GM21526 (cell line): ENCODE measurements around the gene PLXNB1.

Experiments used
- ATAC-seq: cut with Tn5 transposase; IDR thresholded peaks from one replicate; pipeline ENCODE4 v1.9.1; 2021; ENCODE audit warnings: moderate library complexity; ENCODE audit not compliant: unreplicated experiment, low FRiP score

The PLXNB1 gene

DNA sequence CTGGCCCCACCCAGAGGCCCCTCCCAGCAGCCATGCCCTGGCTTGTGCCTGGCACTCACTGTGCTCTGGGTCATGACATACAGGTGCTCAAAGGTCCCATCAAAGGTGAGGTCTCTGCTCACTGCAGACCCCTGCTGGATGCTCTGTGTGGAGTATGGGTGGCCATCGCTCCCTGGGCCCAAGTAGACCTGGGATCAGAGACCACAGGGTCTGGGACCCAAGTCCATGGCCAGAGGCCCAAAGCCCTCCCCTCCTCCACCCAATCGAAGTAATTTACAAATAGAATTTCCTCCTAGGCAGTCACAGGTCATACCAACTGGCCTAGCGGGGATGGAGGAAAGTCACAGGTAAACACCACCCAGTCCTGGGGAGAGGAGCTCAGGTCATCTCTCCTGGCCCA, 7.6 kb downstream of the PLXNB1 start:
- no peak for ATAC-seq

DNA sequence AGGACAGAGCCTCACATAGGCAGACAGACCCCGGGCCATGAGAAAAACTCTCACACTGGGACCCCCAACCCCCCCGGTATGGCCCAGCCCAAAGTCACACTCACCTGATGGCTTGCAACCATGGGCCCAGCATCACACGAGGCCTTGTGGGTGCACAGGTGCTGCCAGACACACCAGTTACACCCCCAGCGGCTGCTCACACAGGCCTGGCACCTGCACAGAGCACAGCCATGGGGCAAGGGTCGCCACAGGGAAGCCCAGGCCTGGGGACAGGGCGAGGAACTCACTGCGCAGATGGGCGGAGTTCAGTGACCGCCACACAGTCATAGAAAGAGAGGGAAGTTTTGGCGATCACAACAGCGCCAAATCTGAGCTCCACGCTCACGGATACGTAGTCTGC, 9.3 kb downstream of the PLXNB1 start:
- no peak for ATAC-seq

DNA sequence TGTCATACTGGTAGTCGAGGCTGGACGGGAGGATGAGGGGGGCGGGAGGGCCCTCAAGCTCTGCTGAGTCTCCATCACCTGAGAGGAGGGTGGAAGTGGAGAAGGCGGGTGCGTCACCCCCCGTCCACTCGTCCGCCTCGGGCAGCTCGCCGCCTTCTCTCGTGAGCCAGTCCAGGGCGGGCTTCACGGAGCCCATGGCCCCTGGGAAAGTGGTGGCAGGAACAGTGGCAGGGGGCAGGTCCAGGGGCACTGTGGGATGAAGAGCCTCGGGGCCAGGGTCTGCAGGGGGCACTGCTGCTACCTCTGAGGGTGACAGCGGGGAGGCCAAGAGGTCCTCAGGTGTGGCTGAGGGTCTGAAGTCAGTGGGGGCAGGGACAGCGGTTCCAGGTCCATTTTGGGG, 10.3 kb downstream of the PLXNB1 start:
- no peak for ATAC-seq

- ATAC-seq = no peak
Measured at GRCh38 chr3:48419149-48419548, 10.7 kb downstream of the PLXNB1 start.

DNA sequence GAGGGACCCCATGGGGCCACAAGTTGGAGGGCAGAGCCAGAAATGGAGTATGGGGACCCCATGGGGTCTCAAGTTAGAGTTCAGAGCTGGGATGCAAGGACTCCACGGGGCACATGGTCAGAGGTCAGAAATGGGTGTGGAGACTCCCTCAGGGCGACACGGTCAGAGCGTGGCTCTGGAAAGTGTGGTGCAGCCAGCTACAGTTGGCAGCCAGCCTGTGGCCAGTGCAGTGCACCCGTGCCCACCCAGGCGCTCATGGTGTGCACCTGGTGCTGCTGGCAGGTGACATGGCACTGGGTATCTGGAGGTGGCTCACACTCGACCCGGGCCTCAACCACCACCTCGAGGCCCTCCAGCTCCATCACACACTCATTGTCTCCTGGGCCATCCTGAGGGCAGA, 11.2 kb downstream of the PLXNB1 start:
- no peak for ATAC-seq

DNA sequence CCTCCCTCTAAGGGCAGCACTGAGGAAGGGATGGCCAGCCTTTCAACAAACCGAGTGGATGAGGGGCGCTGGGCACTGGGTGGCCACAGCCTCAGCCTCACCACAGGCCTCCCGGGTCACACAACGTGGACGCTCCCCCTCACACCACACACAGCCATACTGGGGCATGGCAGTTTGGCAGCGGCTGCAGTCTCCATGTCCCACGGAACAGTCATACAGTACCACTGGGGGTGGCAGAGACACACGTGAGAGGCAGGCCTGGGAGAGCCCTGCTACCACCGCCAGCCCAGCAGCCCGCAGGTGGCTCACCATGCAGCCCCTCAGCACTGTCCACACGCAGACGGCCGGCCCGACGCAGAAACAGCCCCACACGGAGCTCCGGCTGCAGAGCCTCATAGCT, 11.7 kb downstream of the PLXNB1 start:
- ATAC-seq = no peak

- no peak for ATAC-seq
Measured at GRCh38 chr3:48417529-48418108, 12.3 kb downstream of the PLXNB1 start.

DNA sequence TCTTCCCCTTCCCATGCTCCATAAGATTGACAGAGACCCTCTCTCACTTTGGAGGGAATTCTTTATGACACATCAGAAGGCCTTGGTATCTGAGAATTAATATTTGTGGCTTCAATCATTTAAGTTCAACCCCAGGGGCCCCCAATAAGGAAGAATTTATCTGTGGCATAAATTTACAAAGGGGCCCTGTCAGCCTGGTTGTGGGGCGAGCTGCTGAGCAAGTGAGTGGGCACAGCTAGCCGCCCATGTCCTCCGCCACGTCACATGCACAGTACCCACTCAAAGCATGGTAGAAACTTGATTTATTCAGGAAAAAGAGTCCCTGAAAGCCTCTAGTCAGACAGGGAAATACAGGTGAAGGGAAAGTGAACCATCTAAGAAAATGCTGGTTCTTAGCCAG, 13.3 kb downstream of the PLXNB1 start:
- ATAC-seq = no peak

- ATAC-seq = no peak
Measured at GRCh38 chr3:48416091-48416505, 13.8 kb downstream of the PLXNB1 start.

- no peak for ATAC-seq
Measured at GRCh38 chr3:48415251-48415953, 14.5 kb downstream of the PLXNB1 start.

DNA sequence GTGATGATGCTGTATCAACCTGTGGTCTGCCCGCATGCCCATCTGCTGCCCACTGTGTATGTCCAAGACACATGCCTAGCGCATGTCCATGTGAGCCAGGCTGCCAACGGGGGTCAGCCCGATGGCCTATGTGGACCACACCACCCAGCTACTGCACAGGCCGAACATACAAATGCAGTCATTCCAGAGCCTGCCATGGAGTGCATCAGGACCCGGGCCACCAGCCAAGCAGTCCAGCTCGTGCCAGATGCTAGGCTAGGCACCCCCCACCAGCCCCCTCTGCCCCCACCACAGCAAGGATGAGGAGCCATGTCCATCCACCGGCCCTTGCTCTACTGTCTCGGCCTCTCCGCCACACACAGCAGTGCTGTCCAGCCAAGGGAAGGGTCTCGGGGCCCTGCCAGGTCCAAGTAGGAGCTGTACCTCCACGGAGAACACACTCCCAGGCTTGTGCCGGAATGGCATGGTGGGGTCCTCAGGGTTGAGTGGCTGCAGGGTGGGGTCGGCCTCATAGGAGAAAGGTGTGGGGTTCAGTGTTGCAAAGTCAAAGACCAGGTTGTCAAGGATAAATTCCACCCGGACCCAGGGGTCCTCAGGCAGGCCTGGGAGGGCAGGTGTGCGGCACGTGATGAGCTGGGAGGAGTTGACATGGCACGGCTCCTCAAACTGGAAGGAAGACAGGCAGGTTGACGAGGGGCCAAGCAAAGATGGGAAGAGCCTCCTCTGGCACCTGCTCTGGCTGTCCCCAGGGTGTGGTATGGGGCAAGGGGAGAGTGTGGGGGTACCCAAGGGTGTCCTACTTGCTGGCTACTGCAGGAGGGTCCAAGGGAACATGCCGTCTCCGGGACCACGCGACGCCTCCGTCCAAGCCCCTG, 15.3 kb downstream of the PLXNB1 start:
- ATAC-seq = no peak

DNA sequence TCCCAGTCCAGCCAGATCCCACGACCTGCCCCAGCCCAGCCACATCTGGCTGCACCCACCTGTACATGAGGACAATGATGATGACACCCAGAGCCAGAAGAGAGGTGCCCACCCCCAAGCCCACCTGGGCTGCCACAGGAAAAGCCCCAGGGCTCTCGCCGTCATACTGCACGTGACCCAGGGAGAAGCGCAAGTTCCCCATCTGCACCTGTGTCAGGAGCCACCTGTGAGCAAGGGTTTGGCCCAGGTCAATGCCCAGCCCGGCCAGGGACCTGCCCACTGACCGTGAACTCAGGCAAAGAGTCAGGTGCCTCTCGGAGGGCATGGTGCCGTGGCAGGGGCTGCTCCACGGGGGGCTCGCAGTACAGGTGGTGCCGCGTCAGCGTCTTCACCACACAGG, 16.3 kb downstream of the PLXNB1 start:
- no peak for ATAC-seq

DNA sequence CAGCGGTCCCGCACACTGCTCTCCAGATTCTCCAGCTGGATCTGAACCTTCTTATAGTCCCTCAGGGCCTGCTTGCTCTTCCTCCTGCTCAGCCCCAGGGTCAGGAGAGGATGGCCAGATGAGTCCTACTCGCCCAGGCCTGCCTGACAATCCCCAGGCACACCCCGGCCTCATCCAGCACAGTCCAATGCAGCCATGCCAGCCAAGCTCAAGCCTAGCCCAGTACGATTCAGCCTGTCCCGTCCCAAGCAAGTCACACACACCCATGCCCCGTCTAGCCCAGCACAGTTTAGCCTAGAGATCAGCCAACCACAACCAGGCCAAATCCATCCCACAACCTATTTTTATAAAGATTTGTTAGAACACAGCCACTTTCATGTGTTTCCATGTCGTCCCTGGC, 16.8 kb downstream of the PLXNB1 start:
- no peak for ATAC-seq

DNA sequence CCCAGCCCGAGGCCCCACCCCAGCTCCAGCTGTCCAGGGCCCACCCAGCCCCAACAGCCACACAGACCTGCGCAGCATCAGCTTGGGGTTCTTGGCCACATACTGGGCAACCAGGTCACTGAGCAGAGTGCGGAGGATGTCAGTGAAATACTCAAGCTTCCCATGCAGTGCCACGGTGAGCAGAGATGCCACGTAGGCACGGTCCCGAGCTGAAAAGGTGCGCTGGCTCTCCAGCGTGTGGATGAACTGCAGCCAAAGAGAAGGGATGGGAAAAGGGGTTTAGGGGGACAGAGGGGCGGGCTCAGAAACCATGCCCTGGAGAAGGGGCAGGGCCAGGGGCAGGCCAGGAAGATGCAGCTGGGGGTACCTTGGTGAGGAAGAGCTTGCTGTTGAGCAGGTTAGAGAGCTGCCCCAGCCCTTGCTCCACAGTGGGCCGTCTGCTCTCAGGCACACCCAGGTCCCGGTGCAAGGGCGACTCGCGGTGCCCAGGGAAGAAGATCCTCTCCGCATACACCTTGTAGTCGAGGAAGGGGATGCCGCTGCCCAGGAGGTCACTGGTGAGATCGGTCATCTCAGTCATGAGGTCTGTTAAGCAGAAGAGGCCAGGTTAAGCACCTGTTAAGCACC, 17.4 kb downstream of the PLXNB1 start:
- ATAC-seq = no peak

GRCh38 chr3:48411606-48412374, 18.1 kb downstream of the PLXNB1 start:
- ATAC-seq = no peak

DNA sequence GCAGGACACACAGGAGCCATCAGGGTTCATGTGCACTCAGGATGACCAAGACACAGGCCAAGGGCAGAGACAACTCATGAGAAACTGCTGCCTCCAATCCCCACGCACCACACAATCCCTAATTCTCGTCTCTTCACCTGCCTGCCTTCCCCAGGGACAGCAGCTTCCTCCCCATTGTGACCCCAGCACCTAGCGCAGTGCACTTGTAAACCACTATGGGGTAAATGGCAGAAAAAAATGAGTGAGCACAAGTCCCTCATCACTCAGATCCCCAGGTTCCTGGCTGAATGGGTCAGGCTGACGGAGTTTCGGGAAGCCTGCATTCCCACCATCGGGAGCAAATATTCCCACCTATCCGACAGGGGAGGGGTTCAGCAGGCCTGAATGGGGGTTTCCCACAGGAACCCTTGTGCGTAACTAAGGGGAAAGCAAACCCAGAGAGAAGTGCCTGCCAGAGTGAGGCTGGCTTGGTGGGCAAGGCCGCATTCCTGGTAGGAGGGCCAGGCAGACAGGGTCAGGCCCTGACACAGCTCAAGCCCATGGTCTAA, 18.8 kb downstream of the PLXNB1 start:
- no peak for ATAC-seq

GRCh38 chr3:48410205-48411040, 19.5 kb downstream of the PLXNB1 start:
- no peak for ATAC-seq

DNA sequence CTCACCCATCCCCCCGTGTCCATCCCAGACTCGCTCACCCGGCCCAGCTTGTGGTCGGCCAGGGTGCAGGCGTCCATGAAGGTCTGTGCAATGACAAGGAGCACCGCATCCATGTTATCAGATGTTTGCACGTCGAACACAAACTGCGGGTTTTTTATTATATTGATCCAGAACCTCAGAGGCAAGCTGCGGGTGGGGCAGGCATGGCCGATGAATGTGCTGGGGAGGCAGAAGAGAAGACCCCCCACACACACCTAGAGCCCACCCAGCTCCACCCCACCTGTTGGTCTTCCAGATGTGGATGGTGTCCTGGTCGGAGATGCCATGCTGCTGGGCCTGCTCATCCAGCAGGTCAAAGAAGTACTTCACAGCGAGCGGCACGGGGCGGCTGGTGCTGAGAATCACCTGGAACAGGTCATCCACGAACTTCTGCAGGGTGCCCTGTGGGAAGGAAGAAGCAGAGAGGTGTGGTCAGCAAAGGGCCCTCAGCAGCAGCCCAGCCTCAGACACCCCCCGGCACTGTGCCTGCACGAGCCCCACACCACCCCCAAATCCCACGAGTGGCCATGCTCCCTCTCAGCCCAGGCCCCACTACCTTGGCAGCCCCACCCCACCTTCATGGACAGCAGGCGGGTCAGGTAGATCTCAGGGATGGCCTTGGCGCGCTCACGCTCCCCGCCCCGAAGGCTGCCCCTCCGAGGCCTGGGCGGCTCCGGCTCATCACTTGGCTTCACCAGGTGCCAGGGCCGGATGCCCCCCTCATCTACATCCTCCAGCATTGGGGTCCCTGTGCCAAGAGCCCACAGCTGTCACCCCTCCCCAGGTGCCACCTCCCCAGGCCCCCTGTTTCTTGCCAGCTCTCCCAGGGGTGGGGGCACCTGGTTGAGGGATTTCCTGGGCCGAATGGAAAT, 20.3 kb downstream of the PLXNB1 start:
- ATAC-seq = no peak
